HepG2 (cell line): Measurements from ENCODE around the gene LRRC17.

Experiments
- CTCF ChIP-seq: sonication (generic); formaldehyde crosslinking; IDR thresholded peaks from 2 replicates; pipeline ENCODE4 v1.5.0; 2020; ENCODE audit warnings: mild to moderate bottlenecking, missing genetic modification reagents, moderate library complexity
- FOXA1 ChIP-seq, 2 experiments: fragments of 450-650 bp in 1 of 2; sonication (generic) in 1 of 2; formaldehyde crosslinking in 1 of 2; IDR thresholded peaks; 2 replicates each; pipeline versions ENCODE4 v1.4.0 to v1.6.1; 2016 to 2020; ENCODE audit warnings: missing genetic modification reagents in 1 of 2

DNA sequence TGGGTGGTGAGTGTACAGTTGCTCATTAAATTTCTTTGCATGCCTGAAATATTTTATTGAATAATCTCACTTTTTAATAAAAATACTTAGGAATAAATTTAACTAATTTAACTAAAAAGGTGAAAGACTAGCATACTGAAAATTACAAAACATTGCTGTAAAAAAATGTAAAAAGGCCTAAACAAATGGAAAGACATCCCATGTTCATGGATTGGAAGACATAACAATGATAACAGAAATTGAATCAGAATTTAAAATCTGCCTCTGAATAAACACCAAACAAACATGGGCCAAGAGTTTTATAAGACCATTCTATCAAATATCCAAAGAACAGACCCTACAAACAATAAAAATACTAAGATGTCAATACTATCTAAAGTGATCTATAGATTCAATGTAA, 66.9 kb downstream of the LRRC17 start:
- TF ChIP-seq FOXA1 (IDR thresholded peaks at IDR 0.05) (no peak), FOXA1 (CRISPR knock-in tag; IDR thresholded peaks at IDR 0.05) (no peak), CTCF (CRISPR knock-in tag) (no peak)
